H1 (cell line): ENCODE measurements around the gene IRGC. TPM values are rescaled to one million over a fixed set of nuclear protein-coding genes. Genes with fewer than 3 reads are reported as not detected.

Experiments
- CTCF ChIA-PET: fragments of 300-600 bp; sonication (Branson Sonifier 250); formaldehyde crosslinking; loops from one replicate; lab custom pipeline; 2021; ENCODE audit not compliant: partially characterized antibody; lab: Charles Lee
- POLR2A ChIA-PET: fragments of 300-600 bp; sonication (Branson Sonifier 250); formaldehyde crosslinking; loops from one replicate; lab custom pipeline; 2021; ENCODE audit warnings: inconsistent platforms; ENCODE audit not compliant: partially characterized antibody; lab: Charles Lee
- DNase-seq, 2 experiments: peaks; one replicate each; pipeline versions ENCODE4 v3.0.0 to v3.0.0-alpha.2; 2010 to 2022; ENCODE audit warnings: low spot score in 2 of 2, low read depth in 1 of 2, mixed read lengths in 1 of 2
- FAIRE-seq: peaks from 2 replicates; lab custom pipeline; 2011; peaks lifted over from hg19 to GRCh38; lab: Jason Lieb, UNC
- H2AFZ ChIP-seq: 2 replicates; pipeline ENCODE4 v1.8.1; 2012; ENCODE audit warnings: low read length, inconsistent platforms
- H2AK5ac ChIP-seq: 2 replicates; pipeline ENCODE4 v1.6.1; 2013; ENCODE audit warnings: low read depth, low read length
- H2BK120ac ChIP-seq: replicated peaks from 2 replicates; pipeline ENCODE3; 2013; ENCODE audit warnings: low read depth, low read length, inconsistent platforms
- H2BK12ac ChIP-seq: 2 replicates; pipeline ENCODE4 v1.6.1; 2013; ENCODE audit warnings: low read depth, low read length
- H2BK15ac ChIP-seq: 2 replicates; pipeline ENCODE4 v1.6.1; 2013; ENCODE audit warnings: low read length
- H2BK20ac ChIP-seq: 2 replicates; pipeline ENCODE4 v1.6.1; 2013; ENCODE audit warnings: low read length
- H2BK5ac ChIP-seq: 2 replicates; pipeline ENCODE4 v1.6.1; 2013; ENCODE audit warnings: low read depth, low read length
- H3K14ac ChIP-seq: 2 replicates; pipeline ENCODE4 v1.6.1; 2013; ENCODE audit warnings: inconsistent platforms; ENCODE audit not compliant: insufficient read length
- H3K18ac ChIP-seq: 2 replicates; pipeline ENCODE4 v1.6.1; 2013; ENCODE audit warnings: low read length; ENCODE audit errors: extremely low read depth
- H3K23ac ChIP-seq: 2 replicates; pipeline ENCODE4 v1.6.1; 2013; ENCODE audit warnings: inconsistent platforms; ENCODE audit not compliant: insufficient read length
- H3K23me2 ChIP-seq: 2 replicates; pipeline ENCODE4 v1.6.1; 2013; ENCODE audit warnings: low read depth, low read length
- H3K27ac ChIP-seq: 2 replicates; pipeline ENCODE4 v1.6.1; 2011; ENCODE audit warnings: low read depth, low read length, inconsistent platforms
- H3K27me3 ChIP-seq, 4 experiments: replicated peaks in 1 of 4; 1 replicate in 1 of 4; 2 replicates in 3 of 4; pipeline versions ENCODE4 v1.6.1 to v1.8.1; 2011 to 2013; ENCODE audit warnings: low read length in 3 of 4, mild to moderate bottlenecking in 3 of 4, inconsistent platforms in 2 of 4, mixed read lengths in 2 of 4, moderate library complexity in 1 of 4; ENCODE audit not compliant: control insufficient read depth in 3 of 4, insufficient read depth in 3 of 4; ENCODE audit errors: extremely low read depth in 1 of 4
- H3K36me3 ChIP-seq, 4 experiments: 2 replicates each; pipeline versions ENCODE4 v1.6.1 to v1.8.1; 2011 to 2013; ENCODE audit warnings: mild to moderate bottlenecking in 4 of 4, low read length in 3 of 4, moderate library complexity in 2 of 4, control low read depth in 1 of 4, inconsistent platforms in 1 of 4; ENCODE audit not compliant: insufficient read depth in 4 of 4, control insufficient read depth in 2 of 4
- H3K4ac ChIP-seq: replicated peaks from 2 replicates; pipeline ENCODE3; 2013; ENCODE audit warnings: low read length, low read depth, mixed read lengths, inconsistent platforms; ENCODE audit not compliant: insufficient read length
- H3K4me1 ChIP-seq, 4 experiments: replicated peaks in 1 of 4; 1 replicate in 1 of 4; 2 replicates in 3 of 4; pipeline versions ENCODE4 v1.6.1 to v1.8.1; 2011 to 2013; ENCODE audit warnings: low read length in 3 of 4, inconsistent platforms in 2 of 4, mixed read lengths in 1 of 4; ENCODE audit not compliant: insufficient read depth in 4 of 4, control insufficient read depth in 3 of 4
- H3K4me2 ChIP-seq, 2 experiments: 2 replicates each; pipeline versions ENCODE4 v1.6.1 to v1.8.1; 2011 to 2013; ENCODE audit warnings: low read depth in 2 of 2, low read length in 2 of 2, control low read depth in 1 of 2, inconsistent platforms in 1 of 2, mild to moderate bottlenecking in 1 of 2; ENCODE audit not compliant: insufficient read depth in 1 of 2
- H3K4me3 ChIP-seq, 4 experiments: fragments of 200-600, 300-600 bp in 1 of 4; sonication (generic), shearing (Covaris generic), sonication (Bioruptor Twin) in 1 of 4; 2 replicates each; pipeline versions ENCODE4 v1.5.1 to v1.8.1; 2011 to 2016; ENCODE audit warnings: low read length in 4 of 4, low read depth in 3 of 4, control low read depth in 2 of 4, inconsistent platforms in 2 of 4, mild to moderate bottlenecking in 2 of 4, mixed read lengths in 1 of 4, moderate library complexity in 1 of 4; ENCODE audit not compliant: insufficient read depth in 2 of 4; ENCODE audit errors: extremely low read depth in 1 of 4
- H3K56ac ChIP-seq: replicated peaks from 2 replicates; pipeline ENCODE3; 2013; ENCODE audit warnings: low read depth, mild to moderate bottlenecking, mixed read lengths, low read length, inconsistent platforms; ENCODE audit not compliant: insufficient read length
- H3K79me1 ChIP-seq: 2 replicates; pipeline ENCODE4 v1.6.1; 2013; ENCODE audit warnings: low read depth, low read length, control low read depth
- H3K79me2 ChIP-seq, 2 experiments: 2 replicates each; pipeline versions ENCODE4 v1.6.1 to v1.8.1; 2012 to 2013; ENCODE audit warnings: low read length in 2 of 2, mild to moderate bottlenecking in 2 of 2, inconsistent platforms in 1 of 2; ENCODE audit not compliant: insufficient read depth in 2 of 2, control insufficient read depth in 1 of 2
- H3K9ac ChIP-seq, 4 experiments: replicated peaks in 1 of 4; 1 replicate in 1 of 4; 2 replicates in 3 of 4; pipeline versions ENCODE4 v1.6.1 to v1.8.1; 2011 to 2013; ENCODE audit warnings: low read depth in 3 of 4, low read length in 3 of 4, control low read depth in 2 of 4, mild to moderate bottlenecking in 2 of 4, moderate library complexity in 2 of 4, inconsistent platforms in 1 of 4; ENCODE audit errors: extremely low read depth in 1 of 4
- H3K9me3 ChIP-seq, 2 experiments: 2 replicates each; pipeline versions ENCODE4 v1.6.1 to v1.8.1; 2012 to 2013; ENCODE audit warnings: mild to moderate bottlenecking in 2 of 2, moderate library complexity in 2 of 2, control low read depth in 1 of 2, inconsistent platforms in 1 of 2, low read depth in 1 of 2, low read length in 1 of 2, mixed read lengths in 1 of 2; ENCODE audit not compliant: insufficient read depth in 2 of 2
- H4K20me1 ChIP-seq, 2 experiments: replicated peaks in 1 of 2; 2 replicates each; pipeline versions ENCODE3 to v1.8.1; 2011 to 2013; ENCODE audit warnings: inconsistent platforms in 2 of 2, low read length in 2 of 2, mild to moderate bottlenecking in 1 of 2; ENCODE audit not compliant: insufficient read depth in 2 of 2, control insufficient read depth in 1 of 2
- H4K5ac ChIP-seq: 2 replicates; pipeline ENCODE4 v1.6.1; 2013; ENCODE audit warnings: low read length, low read depth, mixed read lengths, inconsistent platforms; ENCODE audit not compliant: insufficient read length
- H4K8ac ChIP-seq: 2 replicates; pipeline ENCODE4 v1.8.0; 2013; ENCODE audit warnings: mild to moderate bottlenecking, moderate library complexity, low read length, inconsistent platforms; ENCODE audit not compliant: insufficient read depth; ENCODE audit errors: extremely low read depth
- H4K91ac ChIP-seq: replicated peaks from 2 replicates; pipeline ENCODE3; 2013; ENCODE audit warnings: low read length, mixed read lengths, inconsistent platforms; ENCODE audit not compliant: insufficient read length
- E2F6 ChIP-seq: IDR thresholded peaks from 2 replicates; pipeline ENCODE4 v1.6.1; 2012; ENCODE audit warnings: inconsistent platforms
- SP2 ChIP-seq: IDR thresholded peaks from 2 replicates; pipeline ENCODE4 v1.6.1; 2012; ENCODE audit warnings: mild to moderate bottlenecking, low read length, inconsistent platforms
- WGBS, 2 experiments: shearing (Covaris generic) in 1 of 2; methylation state at CpG; one replicate each; pipeline versions ENCODE4 v1.1.6 to v1.1.7; 2013 to 2015; ENCODE audit warnings: low lambda C conversion rate in 2 of 2, mixed read lengths in 2 of 2, inconsistent platforms in 1 of 2, low coverage in 1 of 2, missing lambda C conversion rate in 1 of 2; ENCODE audit not compliant: insufficient replicate concordance in 2 of 2, insufficient coverage in 1 of 2, insufficient read length in 1 of 2; ENCODE audit errors: extremely low coverage in 1 of 2, missing lambda C conversion rate in 1 of 2; 5-methylcytosine and 5-hydroxymethylcytosine counted together
- polyA plus RNA-seq, 7 experiments: library from polyadenylated mRNA; depleted of rRNA in 3 of 7; stranded (reverse) in 5 of 7; unstranded in 2 of 7; fragments of >200 nt in 5 of 7; fragments of 200-250 nt in 2 of 7; gene quantifications; 1 replicate in 5 of 7; 2 replicates in 1 of 7; 4 replicates in 1 of 7; pipeline versions ENCODE4 v1.2.1 to v1.2.3, GENCODE V29; 2011 to 2013; ENCODE audit warnings: missing spikeins in 2 of 7, mixed read lengths in 2 of 7
- total RNA-seq: library from RNA; stranded (reverse); fragmentation: NEBNext Ultra II Directional; extraction: Animal tissue kit (Norgen Biotek cat#: 25700); gene quantifications from 2 replicates; pipeline ENCODE4 v1.2.1, GENCODE V29; 2021

The IRGC gene
- total and polyA plus RNA-seq, 2 of the 8 experiments (the other 6 are each of a cell fraction or from before 2014, with no cell fraction given): not detected

GRCh38 chr19:43726736-43727592 lies 11.1 kb downstream of the IRGC start:
- Histone ChIP-seq H2BK20ac (no peak overlapping the region), H3K14ac (no peak overlapping the region), H3K23me2 (no peaks in the 10 kb centered on the region), H2BK120ac (no peak overlapping the region), H2BK15ac (no peak overlapping the region), H3K79me1 (no peaks in the 10 kb centered on the region), H2AK5ac (no peak overlapping the region), H3K4me3 (no peak overlapping the region), H3K9me3 (no peaks in the 10 kb centered on the region), H4K20me1 (peaks cover 0 to 6% of the 10 kb centered on the region in 2 experiments), H4K91ac (no peak overlapping the region), H3K18ac (no peak overlapping the region), H3K79me2 (no peaks in the 10 kb centered on the region), H3K4ac (no peak overlapping the region), H3K9ac (no peak overlapping the region; a peak in 1 of 7 replicates), H3K36me3 (peaks cover 4 to 11% (median 5%) of the 10 kb centered on the region in 4 experiments; a peak in 6 of 8 replicates), H2AFZ (no peak overlapping the region), H3K27ac (no peak overlapping the region), H3K4me1 (no peaks in the 10 kb centered on the region), H4K8ac (no peak overlapping the region), H3K56ac (no peak overlapping the region), H3K23ac (no peak overlapping the region), H3K4me2 (no peak overlapping the region), H3K27me3 (no peaks in the 10 kb centered on the region), H4K5ac (no peak overlapping the region), H2BK12ac (no peak overlapping the region), H2BK5ac (no peak overlapping the region)
- 88% methylated on average over 14 of the region's 15 CpGs; no CpG with 5 or more reads in 1 of the 2 experiments for WGBS, 2 experiments
- FAIRE-seq (no peak), DNase-seq (no peak)
- CTCF ChIA-PET: interaction anchor here (0.9 to 1.0 kb wide), 2 partner anchors 28 to 42 kb away, joined by 3 read pairs; no protein-coding TSS in a partner anchor
- POLR2A ChIA-PET: interaction anchor here (1.2 kb wide), 2 partner anchors 9 to 25 kb away, joined by 3 read pairs; no protein-coding TSS in a partner anchor
- TF ChIP-seq SP2 (no peak), E2F6 (no peak)
